Smooth muscle cell (in vitro differentiated cells): ENCODE data around the gene ZP1. TPM values are rescaled to one million over a fixed set of nuclear protein-coding genes. Genes with fewer than 3 reads are reported as not detected.

Experiments used
- DNase-seq: peaks from one replicate; lab custom pipeline; 2025; ENCODE audit not compliant: unreplicated experiment; lab: John Stamatoyannopoulos, UW
- H2AFZ ChIP-seq: fragments of 200-600 bp; sonication (generic); 2 replicates; pipeline ENCODE4 v1.6.0; 2016; ENCODE audit warnings: antibody characterized with exemption, low read depth, mild to moderate bottlenecking
- H3F3A ChIP-seq: fragments of 200-600 bp; sonication (generic); 2 replicates; pipeline ENCODE4 v1.6.0; 2017; ENCODE audit warnings: antibody characterized with exemption, low read depth
- H3K27ac ChIP-seq: fragments of 200-600 bp; sonication (generic); 2 replicates; pipeline ENCODE4 v1.5.1; 2016; ENCODE audit warnings: low read depth, mild to moderate bottlenecking
- H3K27me3 ChIP-seq: fragments of 200-600 bp; sonication (generic); 2 replicates; pipeline ENCODE4 v1.6.1; 2016; ENCODE audit warnings: low read depth, mild to moderate bottlenecking
- H3K36me3 ChIP-seq: fragments of 200-600 bp; sonication (generic); 2 replicates; pipeline ENCODE4 v1.5.1; 2016; ENCODE audit warnings: low read depth
- H3K4me1 ChIP-seq: fragments of 200-600 bp; sonication (generic); 2 replicates; pipeline ENCODE4 v1.5.1; 2016; ENCODE audit warnings: low read depth
- H3K4me2 ChIP-seq: fragments of 200-600 bp; sonication (generic); 2 replicates; pipeline ENCODE4 v1.6.0; 2016; ENCODE audit warnings: mild to moderate bottlenecking
- H3K4me3 ChIP-seq: fragments of 200-600 bp; sonication (generic); 2 replicates; pipeline ENCODE4 v1.5.1; 2016; ENCODE audit warnings: mild to moderate bottlenecking
- H3K79me2 ChIP-seq: fragments of 200-600 bp; sonication (generic); 2 replicates; pipeline ENCODE4 v1.6.0; 2016; ENCODE audit warnings: low read depth, mild to moderate bottlenecking
- H3K9ac ChIP-seq: fragments of 200-600 bp; sonication (generic); 2 replicates; pipeline ENCODE4 v1.6.0; 2016; ENCODE audit warnings: low read depth
- H3K9me3 ChIP-seq: fragments of 200-600 bp; sonication (generic); replicated peaks from 2 replicates; pipeline ENCODE4 v1.5.1; 2016; ENCODE audit warnings: low read depth
- H4K20me1 ChIP-seq: fragments of 200-600 bp; sonication (generic); 2 replicates; pipeline ENCODE4 v1.6.0; 2016; ENCODE audit warnings: low read depth
- CTCF ChIP-seq: fragments of 200-600 bp; sonication (generic); IDR thresholded peaks from 2 replicates; pipeline ENCODE4 v1.5.1; 2017; ENCODE audit warnings: borderline replicate concordance, mild to moderate bottlenecking, antibody characterized with exemption; ENCODE audit not compliant: insufficient read depth, poor library complexity, severe bottlenecking
- WGBS: methylation state at CpG from one replicate; pipeline ENCODE4 v1.1.7; 2016; ENCODE audit warnings: low lambda C conversion rate; 5-methylcytosine and 5-hydroxymethylcytosine counted together
- polyA plus RNA-seq: library from polyadenylated mRNA; unstranded; fragments of >200 nt; fragmentation: Nextera tagmentation; extraction: Ambion mirVana; gene quantifications from 2 replicates; pipeline ENCODE4 v1.2.1, GENCODE V29; 2016
- total RNA-seq: library from RNA; depleted of rRNA; stranded (reverse); fragments of >200 nt; gene quantifications from 2 replicates; pipeline ENCODE4 v1.2.3, GENCODE V29; 2014

Gene ZP1
- total and polyA plus RNA-seq, 2 experiments from 2014 or later: 0.94 to 2.9 TPM

- peak; percentile 93 for DNase-seq
- no peaks in the 10 kb centered on the region for H3K36me3 ChIP-seq
- H4K20me1 ChIP-seq: no peaks in the 10 kb centered on the region
- peaks cover 21% of the 10 kb centered on the region for H3K79me2 ChIP-seq
- peaks cover 18% of the 10 kb centered on the region for H3K4me1 ChIP-seq
- H3K27ac ChIP-seq: peak within 1 kb of the TSS; percentile 54
- TF ChIP-seq CTCF: no peak
- H3K27me3 ChIP-seq: peaks cover 2% of the 10 kb centered on the region
- WGBS: 3% methylated on average over 57 of the region's 57 CpGs
- no peaks in the 10 kb centered on the region for H3K9me3 ChIP-seq
- peak within 1 kb of the TSS; percentile 95 for H3K9ac ChIP-seq
- peak within 1 kb of the TSS; percentile 100 for H2AFZ ChIP-seq
- H3F3A ChIP-seq: no peaks in the 10 kb centered on the region
- H3K4me2 ChIP-seq: peak within 1 kb of the TSS; percentile 100
- H3K4me3 ChIP-seq: peak within 1 kb of the TSS; percentile 85
Observed at GRCh38 chr11:60841797-60842667, 25.3 kb upstream of the ZP1 start, which contains the start of gene CCDC86. TSS of gene CCDC86 (plus strand) at chr11:60842113. CDS start at chr11:60842125, 12 bp downstream.

- Histone ChIP-seq H4K20me1 (no peaks in the 10 kb centered on the region), H3K4me2 (peak overlapping the region; percentile 100), H3K79me2 (peaks cover 21% of the 10 kb centered on the region), H3K27me3 (no peaks in the 10 kb centered on the region), H3K4me3 (peak overlapping the region; percentile 85), H3K9me3 (no peaks in the 10 kb centered on the region), H3K36me3 (no peaks in the 10 kb centered on the region), H3K9ac (peak overlapping the region; percentile 95), H3F3A (no peaks in the 10 kb centered on the region), H3K4me1 (peaks cover 18% of the 10 kb centered on the region), H3K27ac (peak overlapping the region; percentile 54), H2AFZ (peak overlapping the region; percentile 100)
- WGBS: 19% methylated on average over 23 of the region's 23 CpGs
- DNase-seq: no peak
- TF ChIP-seq CTCF: no peak
Observed at GRCh38 chr11:60842668-60843600, 24.4 kb upstream of the ZP1 start.

- peaks cover 21% of the 10 kb centered on the region for H3K79me2 ChIP-seq
- H2AFZ ChIP-seq: no peak overlapping the region
- H3K27me3 ChIP-seq: no peaks in the 10 kb centered on the region
- peak overlapping the region; percentile 100 for H3K4me2 ChIP-seq
- no peaks in the 10 kb centered on the region for H3K36me3 ChIP-seq
- TF ChIP-seq CTCF: no peak
- DNase-seq: no peak
- WGBS: 76% methylated on average over 10 of the region's 10 CpGs
- no peaks in the 10 kb centered on the region for H4K20me1 ChIP-seq
- peak overlapping the region; percentile 10 for H3K9ac ChIP-seq
- H3K4me1 ChIP-seq: peaks cover 18% of the 10 kb centered on the region
- no peak overlapping the region for H3K27ac ChIP-seq
- H3K4me3 ChIP-seq: peak overlapping the region; percentile 85
- no peaks in the 10 kb centered on the region for H3K9me3 ChIP-seq
- no peaks in the 10 kb centered on the region for H3F3A ChIP-seq
Observed at GRCh38 chr11:60844045-60844869, 23.1 kb upstream of the ZP1 start.
